Loucy (cell line): ENCODE results near the gene SLC16A8.
"Not testable (repeated sequence)": the region's sequence is repeated elsewhere in the genome, so short reads cannot be mapped to it uniquely, and the experiment has no call there.

Source experiments
- H2AFZ ChIP-seq: fragments of 200-600 bp; sonication (generic); 2 replicates; pipeline ENCODE4 v1.6.0; 2016; ENCODE audit warnings: antibody characterized with exemption, mild to moderate bottlenecking, low read length, moderate library complexity
- H3F3A ChIP-seq: fragments of 200-600 bp; 2 replicates; pipeline ENCODE4 v1.6.0; 2016; ENCODE audit warnings: antibody characterized with exemption, low read depth, mild to moderate bottlenecking
- H3K27me3 ChIP-seq: fragments of 200-600 bp; sonication (generic); 2 replicates; pipeline ENCODE4 v1.6.1; 2014; ENCODE audit warnings: low read length, mild to moderate bottlenecking; ENCODE audit not compliant: insufficient read depth, poor library complexity, severe bottlenecking
- H3K36me3 ChIP-seq: fragments of 200-600 bp; sonication (generic); 2 replicates; pipeline ENCODE4 v1.6.1; 2016; ENCODE audit warnings: low read length; ENCODE audit not compliant: insufficient read depth
- H3K4me1 ChIP-seq: fragments of 200-600 bp; sonication (generic); 2 replicates; pipeline ENCODE4 v1.5.1; 2014; ENCODE audit warnings: low read length, mild to moderate bottlenecking; ENCODE audit not compliant: insufficient read depth, poor library complexity, severe bottlenecking
- H3K4me2 ChIP-seq: fragments of 200-600 bp; sonication (generic); 2 replicates; pipeline ENCODE4 v1.6.0; 2014; ENCODE audit warnings: antibody characterized with exemption, low read length, low read depth, mild to moderate bottlenecking; ENCODE audit not compliant: poor library complexity, severe bottlenecking
- H3K4me3 ChIP-seq: fragments of 200-600 bp; sonication (generic); 2 replicates; pipeline ENCODE4 v1.5.1; 2014; ENCODE audit warnings: low read length, mild to moderate bottlenecking, mixed read lengths; ENCODE audit not compliant: poor library complexity, severe bottlenecking
- H3K79me2 ChIP-seq: fragments of 200-600 bp; sonication (generic); 2 replicates; pipeline ENCODE4 v1.6.1; 2014; ENCODE audit warnings: low read length; ENCODE audit not compliant: insufficient read depth
- H3K9ac ChIP-seq: fragments of 200-600 bp; sonication (generic); 2 replicates; pipeline ENCODE4 v1.6.0; 2014; ENCODE audit warnings: mild to moderate bottlenecking, low read depth, low read length, moderate library complexity; ENCODE audit not compliant: poor library complexity, severe bottlenecking
- H3K9me2 ChIP-seq: fragments of 200-600 bp; sonication (generic); replicated peaks from 2 replicates; pipeline ENCODE4 v1.6.1; 2016; ENCODE audit warnings: low read depth, low read length, mixed read lengths
- H3K9me3 ChIP-seq: fragments of 200-600 bp; sonication (generic); 2 replicates; pipeline ENCODE4 v1.6.1; 2014; ENCODE audit warnings: mild to moderate bottlenecking, antibody characterized with exemption, low read length, low read depth; ENCODE audit not compliant: insufficient read depth
- H4K20me1 ChIP-seq: fragments of 200-600 bp; sonication (generic); 2 replicates; pipeline ENCODE4 v1.6.0; 2014; ENCODE audit warnings: antibody characterized with exemption, low read length, mild to moderate bottlenecking; ENCODE audit not compliant: insufficient read depth, poor library complexity, severe bottlenecking
- EZH2phosphoT487 ChIP-seq: fragments of 200-600 bp; IDR thresholded peaks from 2 replicates; pipeline ENCODE4 v1.6.1; 2018; ENCODE audit warnings: antibody characterized with exemption, mild to moderate bottlenecking, moderate library complexity, borderline replicate concordance
- TF ChIP-seq, protein P1 (sequence below): fragments of 200-600 bp; sonication (generic); conservative IDR thresholded peaks from 2 replicates; pipeline ENCODE4 v1.5.1; 2014; ENCODE audit warnings: mild to moderate bottlenecking, antibody characterized with exemption, low read length

SLC16A8 gene

DNA sequence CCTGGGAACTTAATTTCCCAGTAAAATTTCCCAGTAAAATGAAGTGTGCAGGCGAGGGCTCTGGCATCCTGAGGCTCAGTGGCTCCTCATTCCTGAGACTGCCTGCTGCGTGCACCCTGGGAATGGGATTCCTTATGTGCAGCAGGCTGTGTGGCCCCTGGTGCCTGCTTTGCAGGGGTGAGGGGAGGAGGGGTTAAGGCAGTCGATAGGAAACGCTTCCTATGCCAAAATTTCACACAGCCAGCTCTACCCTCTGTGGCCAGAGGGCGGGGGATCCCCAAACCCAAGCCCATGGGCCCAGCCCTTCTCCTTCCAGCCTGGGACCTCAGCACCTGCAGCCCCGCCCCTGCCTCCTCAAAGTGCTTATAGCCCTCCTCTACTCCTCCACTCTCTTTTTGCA, 38.6 kb upstream of the SLC16A8 start:
- Histone ChIP-seq H3K9me3 (no peaks in the 10 kb centered on the region), H2AFZ (no peak overlapping the region), H3K4me1 (no peaks in the 10 kb centered on the region), H3K4me2 (no peak overlapping the region), H3F3A (no peaks in the 10 kb centered on the region), H3K36me3 (peaks cover 3% of the 10 kb centered on the region; the same call in 1 of the 2 replicates), H3K9ac (no peak overlapping the region), H3K79me2 (no peaks in the 10 kb centered on the region), H3K27me3 (no peaks in the 10 kb centered on the region), H4K20me1 (no peaks in the 10 kb centered on the region), H3K4me3 (no peak overlapping the region), H3K9me2 (no peaks in the 10 kb centered on the region)
- TF ChIP-seq, protein P1, sequence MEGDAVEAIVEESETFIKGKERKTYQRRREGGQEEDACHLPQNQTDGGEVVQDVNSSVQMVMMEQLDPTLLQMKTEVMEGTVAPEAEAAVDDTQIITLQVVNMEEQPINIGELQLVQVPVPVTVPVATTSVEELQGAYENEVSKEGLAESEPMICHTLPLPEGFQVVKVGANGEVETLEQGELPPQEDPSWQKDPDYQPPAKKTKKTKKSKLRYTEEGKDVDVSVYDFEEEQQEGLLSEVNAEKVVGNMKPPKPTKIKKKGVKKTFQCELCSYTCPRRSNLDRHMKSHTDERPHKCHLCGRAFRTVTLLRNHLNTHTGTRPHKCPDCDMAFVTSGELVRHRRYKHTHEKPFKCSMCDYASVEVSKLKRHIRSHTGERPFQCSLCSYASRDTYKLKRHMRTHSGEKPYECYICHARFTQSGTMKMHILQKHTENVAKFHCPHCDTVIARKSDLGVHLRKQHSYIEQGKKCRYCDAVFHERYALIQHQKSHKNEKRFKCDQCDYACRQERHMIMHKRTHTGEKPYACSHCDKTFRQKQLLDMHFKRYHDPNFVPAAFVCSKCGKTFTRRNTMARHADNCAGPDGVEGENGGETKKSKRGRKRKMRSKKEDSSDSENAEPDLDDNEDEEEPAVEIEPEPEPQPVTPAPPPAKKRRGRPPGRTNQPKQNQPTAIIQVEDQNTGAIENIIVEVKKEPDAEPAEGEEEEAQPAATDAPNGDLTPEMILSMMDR, result no peak
- TF ChIP-seq EZH2phosphoT487, result no peak

DNA sequence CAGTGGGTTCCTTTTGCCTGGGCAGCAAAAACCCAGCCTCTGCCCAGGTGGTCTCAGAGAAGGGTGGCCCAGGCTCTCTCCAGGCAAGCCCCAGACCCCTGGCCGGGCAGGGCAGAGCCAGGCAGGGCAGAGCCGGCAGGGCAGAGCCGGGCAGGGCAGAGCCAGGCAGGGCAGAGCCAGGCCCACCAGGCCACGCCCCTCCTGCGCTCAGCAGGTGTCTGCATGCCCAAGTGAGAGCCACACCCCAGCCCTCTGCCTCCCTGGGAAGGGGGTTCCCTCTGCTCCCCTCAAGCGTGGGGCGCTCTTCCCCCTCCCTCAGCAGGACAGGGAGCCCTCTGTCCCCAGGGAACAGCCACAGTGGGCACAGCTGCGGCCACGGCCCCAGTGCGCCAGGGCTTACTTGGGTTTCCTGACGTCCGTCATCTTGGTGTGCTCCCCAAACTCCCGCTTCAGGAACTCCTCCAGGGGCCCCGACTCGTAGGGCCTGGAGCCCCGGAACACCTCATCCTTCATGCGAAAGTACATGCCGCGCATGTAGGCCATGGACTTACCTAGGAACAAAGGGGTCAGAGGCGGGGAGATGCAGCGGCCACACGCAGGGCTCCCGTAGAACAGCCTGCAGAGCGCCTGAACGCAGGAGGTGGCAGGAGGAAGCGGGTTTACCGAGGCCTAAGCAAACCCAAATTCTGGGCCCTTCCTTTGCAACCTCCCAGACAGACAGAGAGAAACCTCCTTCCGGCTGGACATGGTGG, 36.6 kb upstream of the SLC16A8 start:
- H3K4me2 ChIP-seq, result no peak overlapping the region
- no peak overlapping the region for H2AFZ ChIP-seq
- no peak overlapping the region for H3K4me3 ChIP-seq
- H3K4me1 ChIP-seq, result no peaks in the 10 kb centered on the region
- H4K20me1 ChIP-seq, result no peaks in the 10 kb centered on the region
- H3K9me3 ChIP-seq, result no peaks in the 10 kb centered on the region
- TF ChIP-seq EZH2phosphoT487, result no peak
- no peaks in the 10 kb centered on the region for H3K79me2 ChIP-seq
- H3K36me3 ChIP-seq, result peaks cover 3% of the 10 kb centered on the region; the same call in 1 of the 2 replicates
- no peaks in the 10 kb centered on the region for H3K9me2 ChIP-seq
- H3K27me3 ChIP-seq, result no peaks in the 10 kb centered on the region
- no peaks in the 10 kb centered on the region for H3F3A ChIP-seq
- no peak overlapping the region for H3K9ac ChIP-seq

DNA sequence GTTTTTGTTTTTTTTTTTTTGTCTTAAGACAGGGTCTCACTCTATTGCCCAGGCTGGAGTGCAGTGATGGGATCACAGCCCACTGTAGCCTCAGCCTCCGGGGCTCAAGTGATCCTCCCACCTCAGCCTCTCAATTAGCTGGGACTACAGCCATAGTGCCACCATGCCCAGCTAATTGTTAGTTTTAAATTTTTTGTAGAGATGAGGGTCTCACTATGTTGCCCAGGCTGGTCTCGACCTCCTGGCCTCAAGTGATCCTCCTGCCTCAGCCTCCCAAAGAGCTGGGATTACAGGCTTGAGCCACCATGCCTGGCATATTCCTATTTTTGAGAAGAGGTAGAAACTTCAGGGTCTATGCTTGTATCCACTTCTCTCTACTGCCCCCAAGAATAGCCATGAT, 34.8 kb upstream of the SLC16A8 start:
- H3K4me2 ChIP-seq, H3K4me3 ChIP-seq, H3K4me1 ChIP-seq, H3F3A ChIP-seq, H2AFZ ChIP-seq, H3K79me2 ChIP-seq, H3K27me3 ChIP-seq, H3K36me3 ChIP-seq, H3K9me3 ChIP-seq, H3K9me2 ChIP-seq, H4K20me1 ChIP-seq, H3K9ac ChIP-seq: not testable (repeated sequence)

DNA sequence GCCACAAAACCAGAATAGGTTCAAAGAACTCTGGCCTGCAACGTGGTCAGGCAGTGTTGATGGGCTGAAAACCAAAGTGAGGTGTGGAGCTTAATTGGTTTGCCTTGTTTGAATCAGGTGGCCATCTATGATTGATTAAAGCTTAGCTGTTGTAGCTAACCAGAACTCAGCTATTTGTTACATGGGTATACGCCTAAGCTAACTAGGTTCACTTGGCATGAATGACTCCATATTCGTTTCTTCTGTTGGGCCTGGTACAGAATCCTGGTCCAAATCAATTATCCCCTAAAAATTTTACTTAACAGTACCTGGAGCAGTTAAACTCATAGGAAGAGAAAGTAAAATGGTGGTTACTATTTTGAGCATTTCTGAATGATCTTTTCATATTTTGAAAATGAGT, 34.2 kb upstream of the SLC16A8 start:
- Histone ChIP-seq H2AFZ (no peak overlapping the region), H3K9ac (no peak overlapping the region), H3F3A (no peaks in the 10 kb centered on the region), H3K36me3 (no peaks in the 10 kb centered on the region), H3K4me2 (no peak overlapping the region), H3K4me3 (no peak overlapping the region), H3K79me2 (no peaks in the 10 kb centered on the region), H3K4me1 (no peaks in the 10 kb centered on the region), H3K9me3 (no peaks in the 10 kb centered on the region), H3K27me3 (no peaks in the 10 kb centered on the region), H4K20me1 (no peaks in the 10 kb centered on the region), H3K9me2 (no peaks in the 10 kb centered on the region)
- TF ChIP-seq, protein P1, result no peak
- no peak for TF ChIP-seq EZH2phosphoT487

DNA sequence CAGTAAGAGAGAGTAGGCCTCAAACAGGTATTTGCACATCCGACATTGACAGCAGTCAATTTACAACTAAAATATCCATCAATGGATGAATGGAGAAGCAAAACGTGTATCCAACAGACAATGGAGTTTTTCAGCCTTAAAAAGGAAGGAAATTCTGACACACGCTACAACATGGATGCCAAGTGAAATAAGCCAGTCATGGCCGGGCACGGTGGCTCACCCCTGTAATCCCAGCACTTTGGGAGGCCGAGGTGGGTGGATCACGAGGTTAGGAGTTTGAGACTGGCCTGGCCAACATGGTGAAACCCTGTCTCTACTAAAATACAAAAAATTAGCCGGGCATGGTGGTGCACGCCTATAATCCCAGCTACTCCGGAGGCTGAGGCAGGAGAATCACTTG, 33.6 kb upstream of the SLC16A8 start:
- not testable (repeated sequence) for H3K9ac ChIP-seq, H3K4me1 ChIP-seq, H3K4me2 ChIP-seq, H3K27me3 ChIP-seq, H3K79me2 ChIP-seq, H3K9me3 ChIP-seq, H3K36me3 ChIP-seq, H4K20me1 ChIP-seq, H3K9me2 ChIP-seq, H3F3A ChIP-seq, H2AFZ ChIP-seq, H3K4me3 ChIP-seq
